HEK293 (cell line): ENCODE results near the gene SCOC.

Source experiments
- CTCF ChIA-PET: fragments of 350-600 bp; formaldehyde crosslinking; extraction: SDS; loops from one replicate; lab custom pipeline; 2021; ENCODE audit warnings: antibody characterized with exemption; lab: Yijun Ruan, JAX
- POLR2A ChIA-PET: fragments of 300-600 bp; formaldehyde crosslinking; extraction: SDS; loops from one replicate; lab custom pipeline; 2020; ENCODE audit warnings: antibody characterized with exemption, inconsistent platforms; lab: Yijun Ruan, JAX
- H3K27ac ChIP-seq: fragments of 200-500 bp; sonication (Bioruptor generic); 2 replicates; pipeline ENCODE4 v1.5.1; 2014; ENCODE audit warnings: low read depth, low read length, control low read depth, inconsistent platforms; ENCODE audit errors: extremely low read depth
- H3K36me3 ChIP-seq, 2 experiments: fragments of 200-500 bp in 1 of 2; sonication (Bioruptor generic) in 1 of 2; 1 replicate in 1 of 2; 2 replicates in 1 of 2; pipeline ENCODE4 v1.5.1; 2014 to 2017; ENCODE audit warnings: inconsistent platforms in 2 of 2, low read length in 2 of 2; ENCODE audit not compliant: control insufficient read depth in 2 of 2, insufficient read depth in 1 of 2
- H3K4me1 ChIP-seq: fragments of 200-500 bp; sonication (Bioruptor generic); 2 replicates; pipeline ENCODE4 v1.5.1; 2014; ENCODE audit warnings: mild to moderate bottlenecking, low read length, inconsistent platforms; ENCODE audit not compliant: control insufficient read depth, insufficient read depth
- H3K4me3 ChIP-seq: 2 replicates; pipeline ENCODE4 v1.5.1; 2011; ENCODE audit warnings: low read depth, mild to moderate bottlenecking, control low read depth, low read length, moderate library complexity
- H3K9me3 ChIP-seq: fragments of 200-500 bp; sonication (Bioruptor generic); 2 replicates; pipeline ENCODE4 v1.5.1; 2014; ENCODE audit warnings: low read depth, low read length, inconsistent platforms; ENCODE audit not compliant: control insufficient read depth, insufficient read depth
- BCL11A ChIP-seq: fragments of 450-650 bp; formaldehyde crosslinking; IDR thresholded peaks from 2 replicates; pipeline ENCODE4 v1.5.1; 2016; ENCODE audit warnings: low read depth, missing biosample characterization, missing genetic modification characterization
- CTCF ChIP-seq: fragments of 450-650 bp; formaldehyde crosslinking; IDR thresholded peaks from 2 replicates; pipeline ENCODE4 v1.5.1; 2016; ENCODE audit warnings: missing biosample characterization, missing genetic modification characterization
- PRDM1 ChIP-seq: fragments of 450-650 bp; formaldehyde crosslinking; IDR thresholded peaks from 2 replicates; pipeline ENCODE4; 2016; ENCODE audit warnings: missing biosample characterization, missing genetic modification characterization
- SCRT2 ChIP-seq: fragments of 450-650 bp; formaldehyde crosslinking; IDR thresholded peaks from 2 replicates; pipeline ENCODE4 v1.5.1; 2016; ENCODE audit warnings: missing biosample characterization, missing genetic modification characterization
- TRIM28 ChIP-seq: IDR thresholded peaks from 2 replicates; pipeline ENCODE4 v1.6.1; 2011; ENCODE audit warnings: low read length, control low read depth, borderline replicate concordance
- ZBTB11 ChIP-seq: fragments of 450-650 bp; formaldehyde crosslinking; conservative IDR thresholded peaks from 2 replicates; pipeline ENCODE4 v1.5.1; 2016; ENCODE audit warnings: low read depth, missing biosample characterization, missing genetic modification characterization
- ZFP69B ChIP-seq: fragments of 450-650 bp; formaldehyde crosslinking; IDR thresholded peaks from 2 replicates; pipeline ENCODE4 v1.5.1; 2016; ENCODE audit warnings: missing biosample characterization, missing genetic modification characterization
- ZNF157 ChIP-seq: fragments of 450-650 bp; formaldehyde crosslinking; IDR thresholded peaks from 2 replicates; pipeline ENCODE4 v1.5.1; 2016; ENCODE audit warnings: missing biosample characterization, missing genetic modification characterization
- ZNF23 ChIP-seq: fragments of 450-650 bp; formaldehyde crosslinking; IDR thresholded peaks from 2 replicates; pipeline ENCODE4 v1.5.1; 2016; ENCODE audit warnings: missing biosample characterization, missing genetic modification characterization, borderline replicate concordance
- ZNF398 ChIP-seq: fragments of 450-650 bp; formaldehyde crosslinking; IDR thresholded peaks from 2 replicates; pipeline ENCODE4 v1.5.1; 2017; ENCODE audit warnings: missing biosample characterization, missing genetic modification characterization
- ZNF510 ChIP-seq: fragments of 450-650 bp; formaldehyde crosslinking; IDR thresholded peaks from 2 replicates; pipeline ENCODE4 v1.5.1; 2018; ENCODE audit warnings: mild to moderate bottlenecking, missing genetic modification characterization, missing biosample characterization; ENCODE audit not compliant: insufficient replicate concordance
- ZNF513 ChIP-seq: fragments of 450-650 bp; IDR thresholded peaks from 2 replicates; pipeline ENCODE4 v1.5.1; 2018; ENCODE audit warnings: missing biosample characterization, missing genetic modification characterization
- ZNF555 ChIP-seq: fragments of 450-650 bp; formaldehyde crosslinking; conservative IDR thresholded peaks from 2 replicates; pipeline ENCODE4 v1.5.1; 2017; ENCODE audit warnings: missing biosample characterization, mild to moderate bottlenecking, missing genetic modification characterization, inconsistent platforms
- ZNF571 ChIP-seq: fragments of 450-650 bp; formaldehyde crosslinking; IDR thresholded peaks from 2 replicates; pipeline ENCODE4 v1.5.0; 2017; ENCODE audit warnings: missing biosample characterization, missing genetic modification characterization
- ZNF626 ChIP-seq: fragments of 450-650 bp; sonication (Bioruptor Pico); formaldehyde crosslinking; IDR thresholded peaks from 2 replicates; pipeline ENCODE4 v1.5.1; 2018; ENCODE audit warnings: missing biosample characterization, missing genetic modification characterization, inconsistent platforms
- ZNF654 ChIP-seq: fragments of 450-650 bp; formaldehyde crosslinking; IDR thresholded peaks from 2 replicates; pipeline ENCODE4 v1.5.1; 2016; ENCODE audit warnings: low read depth, missing biosample characterization, missing genetic modification characterization
- ZNF660 ChIP-seq: fragments of 450-650 bp; IDR thresholded peaks from 2 replicates; pipeline ENCODE4 v1.5.1; 2018; ENCODE audit warnings: missing biosample characterization, mild to moderate bottlenecking, missing genetic modification characterization
- ZNF792 ChIP-seq: fragments of 450-650 bp; formaldehyde crosslinking; IDR thresholded peaks from 2 replicates; pipeline ENCODE4 v1.5.1; 2016; ENCODE audit warnings: missing biosample characterization, missing genetic modification characterization

The SCOC gene

DNA sequence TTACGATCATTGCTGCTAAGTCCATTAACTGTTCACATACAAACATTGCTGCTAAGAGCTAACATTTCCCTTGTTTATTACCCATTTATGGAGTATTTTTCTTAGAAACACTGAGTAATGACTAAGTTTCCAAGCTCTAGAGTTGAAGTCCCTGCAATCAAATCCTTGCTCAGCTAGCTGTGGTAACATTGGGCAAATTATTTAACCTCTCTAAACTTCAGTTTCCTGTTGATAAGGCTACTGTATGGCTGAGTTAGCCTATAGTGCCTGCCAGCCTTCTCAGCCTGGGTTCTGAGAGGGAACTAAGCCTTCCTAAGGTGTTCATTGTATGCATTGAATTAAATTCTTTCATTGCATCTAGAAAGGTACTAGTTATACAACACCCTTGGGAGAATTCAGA lies 15.2 kb upstream of the SCOC start (continued):
- TF ChIP-seq ZBTB11 (tag by site-specific recombination) (no peak), ZNF792 (no peak), ZNF626 (tag by site-specific recombination) (no peak)

DNA sequence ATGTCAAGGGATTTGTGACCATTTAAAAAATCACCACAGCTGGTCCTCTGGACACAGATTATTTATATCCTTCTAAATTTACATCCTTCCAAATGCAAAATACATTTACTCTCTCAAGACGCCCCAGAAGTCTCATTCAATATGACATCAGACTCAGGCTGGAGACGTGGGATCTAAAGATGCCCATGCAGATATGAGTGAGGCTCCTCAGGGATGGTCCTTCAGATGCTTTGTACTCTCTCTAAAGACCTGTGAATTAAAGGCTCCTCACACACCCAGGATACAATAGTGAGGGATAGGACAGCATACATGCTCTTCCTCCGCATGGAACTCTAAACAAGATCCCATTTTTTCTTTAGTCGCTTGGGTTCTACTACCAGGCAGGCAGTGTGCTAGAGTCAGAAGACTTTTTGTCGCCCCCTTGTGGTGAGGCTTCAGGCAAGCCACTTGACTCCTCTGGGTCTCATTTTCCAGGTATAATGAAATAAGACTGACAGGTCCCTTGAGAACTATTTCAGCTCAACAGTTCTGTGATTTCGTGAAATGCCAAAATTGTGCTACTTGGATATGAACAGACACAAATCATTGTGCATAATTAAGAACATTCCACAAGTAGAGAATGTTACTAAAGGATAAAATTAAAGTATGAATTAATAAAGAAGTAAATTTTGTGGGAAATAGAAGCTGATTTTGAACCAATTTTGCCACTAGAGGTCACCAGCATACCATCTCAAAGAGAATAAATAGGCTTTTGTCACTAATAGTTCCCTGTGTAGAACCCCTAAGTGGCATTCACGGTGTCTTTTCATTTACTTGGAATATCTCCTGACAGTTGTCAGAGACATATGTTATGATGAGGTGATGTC lies 13.7 kb upstream of the SCOC start:
- Histone ChIP-seq H3K4me1 (peaks cover 6% of the 10 kb centered on the region; the same call in 1 of the 2 replicates), H3K36me3 (no peaks in the 10 kb centered on the region), H3K4me3 (no peak overlapping the region), H3K27ac (no peak overlapping the region), H3K9me3 (no peaks in the 10 kb centered on the region)
- POLR2A ChIA-PET: interaction anchor here (1.5 kb wide), 1 partner anchor 14 kb away, joined by 4 read pairs; the partner anchor contains the start of gene SCOC
- TF ChIP-seq ZFP69B (tag by site-specific recombination) (no peak), BCL11A (tag by site-specific recombination) (no peak), SCRT2 (tag by site-specific recombination) (peak; percentile 56), ZNF513 (tag by site-specific recombination) (peak; percentile 13; the same call in 1 of the 2 replicates), PRDM1 (no peak), ZNF510 (tag by site-specific recombination) (no peak), ZNF571 (tag by site-specific recombination) (no peak), CTCF (tag by site-specific recombination) (0 out of 2 replicates have a peak, but pooled peaks have one; percentile 33), ZNF157 (tag by site-specific recombination) (no peak), ZNF660 (peak; percentile 39; the same call in 1 of the 2 replicates), ZNF654 (tag by site-specific recombination) (peak; percentile 81), ZNF23 (tag by site-specific recombination) (no peak), ZNF398 (tag by site-specific recombination) (no peak), ZNF555 (tag by site-specific recombination) (no peak), TRIM28 (0 out of 2 replicates have a peak, but pooled peaks have one; percentile 24)
- CTCF ChIA-PET: interaction anchor here (0.6 to 5.2 kb wide), 74 partner anchors 9 to 775 kb away, joined by 3 to 63 read pairs (median 4); partner anchors contain the start of genes ELMOD2 and SCOC
